Caco-2 (cell line): Measurements from ENCODE around the gene HINT3. TPM values are rescaled to one million over a fixed set of nuclear protein-coding genes. Genes with fewer than 3 reads are reported as not detected.

Source experiments
- BruUV-seq: library from RNA; stranded (reverse); fragments of 400-500 nt; replicated peaks from 2 replicates; lab custom pipeline; 2021; lab: Mats Ljungman, UMichigan
- CTCF ChIA-PET: fragments of 300-600 bp; sonication (Branson Sonifier 250); formaldehyde crosslinking; loops from one replicate; lab custom pipeline; 2022; ENCODE audit warnings: antibody characterized with exemption; lab: Charles Lee
- POLR2A ChIA-PET: fragments of 300-600 bp; sonication (Branson Sonifier 250); formaldehyde crosslinking; loops from one replicate; lab custom pipeline; 2022; ENCODE audit warnings: antibody characterized with exemption; lab: Charles Lee
- DNase-seq, 2 experiments: peaks; one replicate each; pipeline versions ENCODE4 v3.0.0 to v3.0.0-alpha.2; 2020 to 2022
- H3K27me3 ChIP-seq: replicated peaks from 2 replicates; pipeline ENCODE4 v1.6.0; 2011; ENCODE audit warnings: low read length; ENCODE audit not compliant: control insufficient read depth, insufficient read depth
- H3K36me3 ChIP-seq: 2 replicates; pipeline ENCODE4 v1.5.1; 2011; ENCODE audit warnings: low read length; ENCODE audit not compliant: control insufficient read depth, insufficient read depth
- H3K4me1 ChIP-seq: fragments of 250-450 bp; sonication (Bioruptor Pico); 2 replicates; pipeline ENCODE4 v1.5.1; 2020; ENCODE audit warnings: mild to moderate bottlenecking
- H3K4me3 ChIP-seq: 2 replicates; pipeline ENCODE4 v1.5.1; 2011; ENCODE audit warnings: low read depth, mild to moderate bottlenecking, control low read depth, low read length
- H3K9me3 ChIP-seq: fragments of 250-450 bp; sonication (Bioruptor Pico); 2 replicates; pipeline ENCODE4 v1.5.1; 2020; ENCODE audit warnings: mild to moderate bottlenecking, moderate library complexity
- H3K27ac Mint-ChIP-seq: one replicate; pipeline ENCODE4 v1.8.0; 2022; ENCODE audit warnings: mixed read lengths; ENCODE audit not compliant: unreplicated experiment
- H3K27me3 Mint-ChIP-seq: one replicate; pipeline ENCODE4 v1.8.0; 2022; ENCODE audit warnings: mixed read lengths; ENCODE audit not compliant: insufficient read depth, unreplicated experiment
- H3K36me3 Mint-ChIP-seq: one replicate; pipeline ENCODE4 v1.8.0; 2022; ENCODE audit warnings: mild to moderate bottlenecking, mixed read lengths; ENCODE audit not compliant: insufficient read depth, unreplicated experiment
- H3K4me1 Mint-ChIP-seq: one replicate; pipeline ENCODE4 v1.8.0; 2022; ENCODE audit warnings: low read depth, mixed read lengths; ENCODE audit not compliant: unreplicated experiment
- H3K4me3 Mint-ChIP-seq: one replicate; pipeline ENCODE4 v1.8.0; 2022; ENCODE audit warnings: mild to moderate bottlenecking, moderate library complexity, mixed read lengths; ENCODE audit not compliant: unreplicated experiment
- H3K9me3 Mint-ChIP-seq: one replicate; pipeline ENCODE4 v1.8.0; 2022; ENCODE audit warnings: mixed read lengths; ENCODE audit not compliant: unreplicated experiment
- CTCF ChIP-seq, 2 experiments: fragments of 200-600 bp in 1 of 2; IDR thresholded peaks; 1 replicate in 1 of 2; 2 replicates in 1 of 2; pipeline versions ENCODE4 v1.5.1 to v1.8.0; 2011 to 2022; ENCODE audit warnings: antibody characterized with exemption in 1 of 2, control low read depth in 1 of 2, inconsistent platforms in 1 of 2, low read depth in 1 of 2, low read length in 1 of 2, mild to moderate bottlenecking in 1 of 2, moderate library complexity in 1 of 2; ENCODE audit not compliant: insufficient read depth in 1 of 2, severe bottlenecking in 1 of 2, unreplicated experiment in 1 of 2
- intact Hi-C: fragments of 100-400 bp; cut with micrococcal nuclease; formaldehyde crosslinking; loops from one replicate; pipeline ENCODE4 v1.10.0; 2022; ENCODE audit not compliant: unreplicated experiment
- total RNA-seq: library from RNA; stranded (reverse); gene quantifications from 2 replicates; pipeline ENCODE4 v1.2.3, GENCODE V29; 2022

Gene HINT3
- total RNA-seq, 1 experiment from 2014 or later = 24.6 TPM

GRCh38 chr6:125988280-125988679 lies 31.7 kb downstream of the HINT3 start:
- intact Hi-C loops = no loop called here
- H3K4me3 Mint-ChIP-seq = no peak overlapping the region
- H3K36me3 ChIP-seq = no peaks in the 10 kb centered on the region
- ChIA-PET CTCF (no interaction called here), POLR2A (no interaction called here)
- DNase-seq = no peak
- no peak overlapping the region for H3K4me3 ChIP-seq
- H3K27me3 ChIP-seq = no peaks in the 10 kb centered on the region
- no peaks in the 10 kb centered on the region for H3K4me1 Mint-ChIP-seq
- H3K36me3 Mint-ChIP-seq = no peaks in the 10 kb centered on the region
- H3K4me1 ChIP-seq = peaks cover 26% of the 10 kb centered on the region
- H3K9me3 Mint-ChIP-seq = no peaks in the 10 kb centered on the region
- H3K9me3 ChIP-seq = no peaks in the 10 kb centered on the region
- no peaks in the 10 kb centered on the region for H3K27me3 Mint-ChIP-seq
- no TSS peak for BruUV-seq
- TF ChIP-seq CTCF (IDR thresholded peaks at IDR 0.05; ENCODE audit: insufficient read depth in 1 of 2, low read depth in 1 of 2, low read length in 1 of 2, severe bottlenecking in 1 of 2, unreplicated experiment in 1 of 2) = no peak
- no peak overlapping the region for H3K27ac Mint-ChIP-seq

- ChIA-PET CTCF (no interaction called here), POLR2A (no interaction called here)
- H3K4me1 Mint-ChIP-seq = no peaks in the 10 kb centered on the region
- DNase-seq = no peak
- H3K36me3 Mint-ChIP-seq = no peaks in the 10 kb centered on the region
- intact Hi-C loops = loop anchor here (10.0 kb wide), 2 partner anchors 185 to 355 kb away; partner anchors contain the start of gene CENPW
- H3K4me3 Mint-ChIP-seq = peak overlapping the region; percentile 39
- H3K27me3 Mint-ChIP-seq = no peaks in the 10 kb centered on the region
- BruUV-seq = no TSS peak
- TF ChIP-seq CTCF (IDR thresholded peaks at IDR 0.05; ENCODE audit: insufficient read depth in 1 of 2, low read depth in 1 of 2, low read length in 1 of 2, severe bottlenecking in 1 of 2, unreplicated experiment in 1 of 2) = no peak
- H3K27ac Mint-ChIP-seq = no peak overlapping the region
- H3K4me1 ChIP-seq = peaks cover 23% of the 10 kb centered on the region
- no peaks in the 10 kb centered on the region for H3K27me3 ChIP-seq
- no peaks in the 10 kb centered on the region for H3K9me3 ChIP-seq
- no peak overlapping the region for H3K4me3 ChIP-seq
- no peaks in the 10 kb centered on the region for H3K9me3 Mint-ChIP-seq
- H3K36me3 ChIP-seq = no peaks in the 10 kb centered on the region
These were observed 33.1 kb downstream of the HINT3 start for GRCh38 chr6:125989631-125990030.

GRCh38 chr6:125991653-125992052 lies 35.1 kb downstream of the HINT3 start:
- no TSS peak for BruUV-seq
- CTCF ChIA-PET = no interaction called here
- H3K4me1 ChIP-seq = peaks cover 17% of the 10 kb centered on the region

More at GRCh38 chr6:125991653-125992052, 35.1 kb downstream of the HINT3 start:
- no peak for TF ChIP-seq CTCF (IDR thresholded peaks at IDR 0.05; ENCODE audit: insufficient read depth in 1 of 2, low read depth in 1 of 2, low read length in 1 of 2, severe bottlenecking in 1 of 2, unreplicated experiment in 1 of 2)
- Mint-ChIP-seq H3K4me1 (no peaks in the 10 kb centered on the region), H3K9me3 (no peaks in the 10 kb centered on the region), H3K27me3 (no peaks in the 10 kb centered on the region), H3K36me3 (peaks cover 8% of the 10 kb centered on the region), H3K4me3 (no peak overlapping the region), H3K27ac (no peak overlapping the region)
- H3K27me3 ChIP-seq = no peaks in the 10 kb centered on the region
- no peaks in the 10 kb centered on the region for H3K9me3 ChIP-seq
- H3K36me3 ChIP-seq = no peaks in the 10 kb centered on the region
- no peak for DNase-seq
- no peak overlapping the region for H3K4me3 ChIP-seq
- intact Hi-C loops = loop anchor here (10.0 kb wide), 2 partner anchors 183 to 353 kb away; partner anchors contain the start of gene CENPW
- POLR2A ChIA-PET = no interaction called here
